Mammary epithelial cell (primary cell): ENCODE results near the gene ZNF92.

Experiments used
- CTCF ChIP-seq, 2 donors: IDR thresholded peaks in 1 of 2; conservative IDR thresholded peaks in 1 of 2; 2 replicates each; pipeline ENCODE4 v1.5.1; 2011 to 2012; ENCODE audit warnings: inconsistent platforms in 2 of 2, low read length in 2 of 2, mild to moderate bottlenecking in 2 of 2, control low read depth in 1 of 2, low read depth in 1 of 2; ENCODE audit not compliant: insufficient read depth in 1 of 2; ENCODE audit errors: extremely low read depth in 1 of 2
- EZH2 ChIP-seq: IDR thresholded peaks from 2 replicates; pipeline ENCODE4 v1.6.1; 2012; ENCODE audit warnings: low read length, inconsistent platforms, borderline replicate concordance

GRCh38 chr7:65404020-65404419 is 30.4 kb downstream of the ZNF92 start:
- TF ChIP-seq CTCF (conservative IDR thresholded peaks at IDR 0.05 in 1 of 2, IDR thresholded peaks at IDR 0.05 in 1 of 2; ENCODE audit: extremely low read depth in 1 of 2, insufficient read depth in 1 of 2, low read depth in 1 of 2, low read length in 2 of 2), result no peak
- no peak for TF ChIP-seq EZH2
